CD4-positive, alpha-beta T cell (primary cell): ENCODE results near the gene PDZRN4. TPM values are rescaled to one million over a fixed set of nuclear protein-coding genes. Genes with fewer than 3 reads are reported as not detected.
A peak's percentile ranks its signal among the peaks of the same experiment; 100 is the strongest.

Experiments
- ATAC-seq: fragments of 200-7000 bp; cut with Tn5 transposase; one replicate; pipeline ENCODE4 v1.10.0; 2022; ENCODE audit warnings: mild to moderate bottlenecking; ENCODE audit not compliant: poor library complexity
- CTCF ChIA-PET: fragments of 350-600 bp; sonication (Branson Sonifier 250); formaldehyde crosslinking; loops from one replicate; lab custom pipeline; 2021; ENCODE audit warnings: antibody characterized with exemption, inconsistent platforms; lab: Charles Lee
- POLR2A ChIA-PET: fragments of 350-600 bp; sonication (Branson Sonifier 250); formaldehyde crosslinking; loops from one replicate; lab custom pipeline; 2021; ENCODE audit warnings: antibody characterized with exemption, inconsistent platforms; lab: Charles Lee
- DNase-seq, 14 experiments: peaks; one replicate each; pipeline ENCODE4 v3.0.0-alpha.2; 2013 to 2020; ENCODE audit warnings: mixed read lengths in 2 of 14
- H3K27ac ChIP-seq, 2 donors: one replicate each; pipeline versions ENCODE4 v1.5.1 to v1.7.0; 2013; ENCODE audit warnings: low read length in 2 of 2, low read depth in 1 of 2, mild to moderate bottlenecking in 1 of 2
- H3K27me3 ChIP-seq, 2 experiments: 1 replicate in 1 of 2; 2 replicates in 1 of 2; pipeline versions ENCODE4 v1.6.1 to v1.7.0; 2013; ENCODE audit warnings: low read length in 2 of 2, control low read depth in 1 of 2, mild to moderate bottlenecking in 1 of 2, moderate library complexity in 1 of 2; ENCODE audit not compliant: insufficient read depth in 2 of 2, control insufficient read depth in 1 of 2
- H3K36me3 ChIP-seq: one replicate; pipeline ENCODE4 v1.6.1; 2013; ENCODE audit warnings: low read length, control low read depth; ENCODE audit not compliant: insufficient read depth
- H3K4me1 ChIP-seq: one replicate; pipeline ENCODE4 v1.6.1; 2013; ENCODE audit warnings: low read length, control low read depth; ENCODE audit not compliant: insufficient read depth
- H3K4me3 ChIP-seq: one replicate; pipeline ENCODE4 v1.5.1; 2013; ENCODE audit warnings: mild to moderate bottlenecking, low read length, moderate library complexity
- H3K9me3 ChIP-seq, 2 experiments: 1 replicate in 1 of 2; 2 replicates in 1 of 2; pipeline versions ENCODE4 v1.6.1 to v1.7.0; 2013; ENCODE audit warnings: low read length in 2 of 2, mild to moderate bottlenecking in 2 of 2, control low read depth in 1 of 2, moderate library complexity in 1 of 2; ENCODE audit not compliant: control insufficient read depth in 1 of 2, insufficient read depth in 1 of 2
- H3K27ac Mint-ChIP-seq: one replicate; pipeline ENCODE4 v1.8.0; 2020; ENCODE audit warnings: mixed read lengths
- H3K27me3 Mint-ChIP-seq: one replicate; pipeline ENCODE4 v1.8.0; 2021; ENCODE audit warnings: mixed read lengths
- H3K36me3 Mint-ChIP-seq: one replicate; pipeline ENCODE4 v1.8.0; 2021; ENCODE audit warnings: low read depth, mixed read lengths
- H3K4me1 Mint-ChIP-seq: one replicate; pipeline ENCODE4 v1.8.0; 2021; ENCODE audit warnings: low read depth, mixed read lengths
- H3K4me3 Mint-ChIP-seq: one replicate; pipeline ENCODE4 v1.8.0; 2020; ENCODE audit warnings: mild to moderate bottlenecking, mixed read lengths
- H3K9me3 Mint-ChIP-seq: one replicate; pipeline ENCODE4 v1.8.0; 2020; ENCODE audit warnings: mixed read lengths
- intact Hi-C, 2 experiments: fragments of 100-400 bp; cut with DNase I in 1 of 2; cut with micrococcal nuclease in 1 of 2; formaldehyde crosslinking; loops; one replicate each; pipeline versions ENCODE4 v1.15.1 to v1.9.0; 2023 to 2025; cut with DNase I, micrococcal nuclease
- total RNA-seq, 174 experiments: library from RNA in 2 of 174; stranded (reverse) in 2 of 174; gene quantifications; one replicate each; pipeline ENCODE4 v1.2.3 and lab custom pipeline; 2021 to 2026
- TF ChIP-seq, protein P1 (sequence below): fragments of 200-600 bp; IDR thresholded peaks from one replicate; pipeline ENCODE4 v1.8.0; 2022; ENCODE audit warnings: antibody characterized with exemption, mild to moderate bottlenecking

PDZRN4 gene
- total RNA-seq, 2 experiments from 2014 or later = not detected

DNA sequence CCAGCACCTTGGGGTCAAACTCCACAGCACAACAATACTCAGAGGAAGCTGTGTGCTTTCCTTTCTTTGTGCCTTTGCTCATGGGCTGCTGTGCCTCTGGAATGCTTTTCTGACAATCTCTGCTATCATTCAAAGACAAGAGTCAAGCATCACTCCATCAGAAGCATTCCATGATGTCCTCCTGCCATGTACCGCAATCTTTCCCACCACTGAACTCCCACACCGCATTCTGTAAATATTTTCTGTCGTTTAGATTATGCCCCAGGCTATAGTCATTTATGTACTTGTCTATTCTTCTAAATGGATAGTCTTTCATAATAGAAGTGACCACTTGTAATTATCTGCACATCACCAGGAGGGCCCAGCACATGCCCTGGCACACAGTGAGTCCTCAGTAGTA is 327.8 kb downstream of the PDZRN4 start:
- TF ChIP-seq, protein P1, sequence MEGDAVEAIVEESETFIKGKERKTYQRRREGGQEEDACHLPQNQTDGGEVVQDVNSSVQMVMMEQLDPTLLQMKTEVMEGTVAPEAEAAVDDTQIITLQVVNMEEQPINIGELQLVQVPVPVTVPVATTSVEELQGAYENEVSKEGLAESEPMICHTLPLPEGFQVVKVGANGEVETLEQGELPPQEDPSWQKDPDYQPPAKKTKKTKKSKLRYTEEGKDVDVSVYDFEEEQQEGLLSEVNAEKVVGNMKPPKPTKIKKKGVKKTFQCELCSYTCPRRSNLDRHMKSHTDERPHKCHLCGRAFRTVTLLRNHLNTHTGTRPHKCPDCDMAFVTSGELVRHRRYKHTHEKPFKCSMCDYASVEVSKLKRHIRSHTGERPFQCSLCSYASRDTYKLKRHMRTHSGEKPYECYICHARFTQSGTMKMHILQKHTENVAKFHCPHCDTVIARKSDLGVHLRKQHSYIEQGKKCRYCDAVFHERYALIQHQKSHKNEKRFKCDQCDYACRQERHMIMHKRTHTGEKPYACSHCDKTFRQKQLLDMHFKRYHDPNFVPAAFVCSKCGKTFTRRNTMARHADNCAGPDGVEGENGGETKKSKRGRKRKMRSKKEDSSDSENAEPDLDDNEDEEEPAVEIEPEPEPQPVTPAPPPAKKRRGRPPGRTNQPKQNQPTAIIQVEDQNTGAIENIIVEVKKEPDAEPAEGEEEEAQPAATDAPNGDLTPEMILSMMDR = no peak
- ChIA-PET POLR2A (no interaction called here), CTCF (no interaction called here)
- Histone ChIP-seq H3K36me3 (no peaks in the 10 kb centered on the region), H3K4me3 (no peak overlapping the region), H3K27ac (no peak overlapping the region), H3K27me3 (no peaks in the 10 kb centered on the region), H3K4me1 (no peaks in the 10 kb centered on the region), H3K9me3 (no peaks in the 10 kb centered on the region)
- no peaks in the 10 kb centered on the region for H3K9me3 Mint-ChIP-seq
- no peak for DNase-seq
- no peaks in the 10 kb centered on the region for H3K36me3 Mint-ChIP-seq
- H3K27ac Mint-ChIP-seq = no peak overlapping the region
- no peaks in the 10 kb centered on the region for H3K4me1 Mint-ChIP-seq
- no peak for ATAC-seq
- H3K27me3 Mint-ChIP-seq = peaks cover 5% of the 10 kb centered on the region
- intact Hi-C loops = no loop called here
- no peak overlapping the region for H3K4me3 Mint-ChIP-seq

DNA sequence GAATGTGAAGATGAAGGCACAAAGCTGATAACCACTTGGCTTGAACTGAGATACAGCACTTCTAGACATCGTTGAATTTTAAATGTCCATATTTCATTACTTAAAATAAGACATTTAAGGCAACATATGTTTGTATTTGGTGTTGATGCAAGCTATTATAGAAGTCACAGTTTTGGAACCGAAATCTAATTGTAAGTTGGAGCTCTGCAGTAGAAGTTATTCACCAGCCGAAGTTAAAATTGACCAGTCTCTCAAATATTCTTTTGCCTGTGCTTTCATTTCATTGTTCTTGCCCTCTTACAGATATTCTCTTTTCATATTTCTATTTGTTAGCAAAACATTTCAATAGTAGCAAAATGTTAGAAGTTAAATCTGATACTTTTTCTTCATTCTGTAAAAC is 332.7 kb downstream of the PDZRN4 start:
- Histone ChIP-seq H3K9me3 (no peaks in the 10 kb centered on the region), H3K36me3 (no peaks in the 10 kb centered on the region), H3K27me3 (no peaks in the 10 kb centered on the region), H3K4me3 (no peak overlapping the region), H3K4me1 (no peaks in the 10 kb centered on the region), H3K27ac (no peak overlapping the region)
- Mint-ChIP-seq H3K4me1 (peaks cover 5% of the 10 kb centered on the region), H3K36me3 (no peaks in the 10 kb centered on the region), H3K9me3 (no peaks in the 10 kb centered on the region), H3K27me3 (no peaks in the 10 kb centered on the region), H3K4me3 (no peak overlapping the region), H3K27ac (no peak overlapping the region)
- intact Hi-C loops = no loop called here
- DNase-seq (no peak), ATAC-seq (no peak)
- ChIA-PET CTCF (no interaction called here), POLR2A (interaction anchor here (0.7 kb wide), 1 partner anchor 172 kb away, joined by 3 read pairs; no protein-coding TSS in a partner anchor)
- TF ChIP-seq, protein P1 = no peak

DNA sequence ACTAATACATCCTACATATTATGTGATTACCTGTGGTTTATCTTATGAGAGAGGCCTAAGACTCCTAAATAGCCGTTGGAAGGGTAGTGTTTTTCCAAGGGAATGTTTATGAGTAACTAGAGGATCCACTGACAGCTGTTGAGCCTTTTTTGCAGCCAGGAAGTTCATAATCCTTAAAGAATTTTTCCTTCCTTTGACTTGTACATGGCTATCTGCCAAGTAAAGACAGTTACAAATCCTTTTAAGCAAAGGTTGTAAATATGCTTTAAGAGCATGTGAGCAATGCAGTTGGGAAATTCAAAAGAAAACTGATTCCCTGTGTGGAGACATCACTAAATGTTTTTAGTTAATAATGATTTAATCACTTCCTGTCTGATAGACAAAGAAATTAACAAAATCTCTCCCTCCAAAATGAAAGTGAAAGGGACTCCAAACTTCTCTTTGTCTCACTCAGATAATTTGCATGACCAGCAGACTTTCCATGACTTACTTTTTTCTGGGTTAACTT is 333.8 kb downstream of the PDZRN4 start:
- no peaks in the 10 kb centered on the region for H3K4me1 ChIP-seq
- DNase-seq (peak in 3 of 14 experiments; percentile 6 to 50 (median 14)), ATAC-seq (no peak)
- H3K4me3 ChIP-seq = peak overlapping the region; percentile 25
- TF ChIP-seq, protein P1 = no peak
- intact Hi-C loops = no loop called here
- H3K27ac ChIP-seq = no peak overlapping the region
- H3K9me3 Mint-ChIP-seq = no peaks in the 10 kb centered on the region
- H3K9me3 ChIP-seq = no peaks in the 10 kb centered on the region
- ChIA-PET POLR2A (no interaction called here), CTCF (no interaction called here)
- H3K27me3 ChIP-seq = no peaks in the 10 kb centered on the region
- H3K4me3 Mint-ChIP-seq = peak overlapping the region; percentile 23
- H3K27me3 Mint-ChIP-seq = no peaks in the 10 kb centered on the region
- H3K27ac Mint-ChIP-seq = no peak overlapping the region
- peaks cover 5% of the 10 kb centered on the region for H3K4me1 Mint-ChIP-seq
- H3K36me3 ChIP-seq = no peaks in the 10 kb centered on the region
- H3K36me3 Mint-ChIP-seq = no peaks in the 10 kb centered on the region
